Astrocyte (in vitro differentiated cells and primary cell): ENCODE results near the gene GBP4. TPM values are rescaled to one million over a fixed set of nuclear protein-coding genes. Genes with fewer than 3 reads are reported as not detected.

Experiments
- DNase-seq: peaks from one replicate; pipeline ENCODE4 v3.0.0-alpha.2; 2010; ENCODE audit warnings: low read depth
- FAIRE-seq: peaks from 2 replicates; lab custom pipeline; 2011; peaks lifted over from hg19 to GRCh38; lab: Jason Lieb, UNC
- H2AFZ ChIP-seq: 2 replicates; pipeline ENCODE4 v1.6.0; 2012; ENCODE audit warnings: low read depth, low read length, inconsistent platforms
- H3K27ac ChIP-seq: 2 replicates; pipeline ENCODE4 v1.5.1; 2011; ENCODE audit warnings: low read depth, low read length, inconsistent platforms
- H3K27me3 ChIP-seq: 2 replicates; pipeline ENCODE4 v1.6.0; 2011; ENCODE audit warnings: low read length, inconsistent platforms; ENCODE audit not compliant: insufficient read depth
- H3K36me3 ChIP-seq: 2 replicates; pipeline ENCODE4 v1.5.1; 2011; ENCODE audit warnings: low read length, inconsistent platforms; ENCODE audit not compliant: insufficient read depth
- H3K4me1 ChIP-seq: 2 replicates; pipeline ENCODE4 v1.5.1; 2011; ENCODE audit warnings: low read length, inconsistent platforms; ENCODE audit not compliant: insufficient read depth
- H3K4me2 ChIP-seq: 2 replicates; pipeline ENCODE4 v1.6.0; 2012; ENCODE audit warnings: low read length, inconsistent platforms
- H3K4me3 ChIP-seq: 2 replicates; pipeline ENCODE4 v1.5.1; 2011; ENCODE audit warnings: low read depth, mild to moderate bottlenecking, low read length, inconsistent platforms; ENCODE audit not compliant: insufficient read depth
- H3K79me2 ChIP-seq: 2 replicates; pipeline ENCODE4 v1.6.0; 2012; ENCODE audit warnings: mild to moderate bottlenecking, low read length, inconsistent platforms; ENCODE audit not compliant: insufficient read depth
- H3K9ac ChIP-seq: 2 replicates; pipeline ENCODE4 v1.6.0; 2012; ENCODE audit warnings: mild to moderate bottlenecking, low read length, inconsistent platforms
- H3K9me3 ChIP-seq: 2 replicates; pipeline ENCODE4 v1.5.1; 2012; ENCODE audit warnings: low read depth, mild to moderate bottlenecking, low read length, inconsistent platforms; ENCODE audit not compliant: insufficient read depth
- H4K20me1 ChIP-seq: 2 replicates; pipeline ENCODE4 v1.6.0; 2012; ENCODE audit warnings: low read length, inconsistent platforms; ENCODE audit not compliant: insufficient read depth
- H3K27ac Mint-ChIP-seq: one replicate; pipeline ENCODE4 v1.8.0; 2021; ENCODE audit warnings: mild to moderate bottlenecking, mixed read lengths; ENCODE audit not compliant: unreplicated experiment
- H3K27me3 Mint-ChIP-seq: one replicate; pipeline ENCODE4 v1.8.0; 2021; ENCODE audit warnings: low read depth, mixed read lengths; ENCODE audit not compliant: unreplicated experiment
- H3K36me3 Mint-ChIP-seq: one replicate; pipeline ENCODE4 v1.8.0; 2021; ENCODE audit warnings: low read depth, mixed read lengths; ENCODE audit not compliant: unreplicated experiment
- H3K4me1 Mint-ChIP-seq: one replicate; pipeline ENCODE4 v1.8.0; 2021; ENCODE audit warnings: low read depth, mixed read lengths; ENCODE audit not compliant: unreplicated experiment
- H3K4me3 Mint-ChIP-seq: one replicate; pipeline ENCODE4 v1.8.0; 2021; ENCODE audit warnings: mild to moderate bottlenecking, moderate library complexity, mixed read lengths; ENCODE audit not compliant: unreplicated experiment
- H3K9me3 Mint-ChIP-seq: one replicate; pipeline ENCODE4 v1.8.0; 2021; ENCODE audit warnings: mild to moderate bottlenecking, mixed read lengths; ENCODE audit not compliant: unreplicated experiment
- EZH2 ChIP-seq: IDR thresholded peaks from 2 replicates; pipeline ENCODE4 v1.6.1; 2012; ENCODE audit warnings: mild to moderate bottlenecking, low read length, inconsistent platforms; ENCODE audit not compliant: insufficient read depth
- total RNA-seq: library from RNA; stranded (reverse); gene quantifications from 2 replicates; pipeline ENCODE4 v1.2.1, GENCODE V29; 2021
- TF ChIP-seq, protein P1 (sequence below): IDR thresholded peaks from 2 replicates; pipeline ENCODE4 v1.5.1; 2011; ENCODE audit warnings: low read depth, mild to moderate bottlenecking, inconsistent platforms, low read length, moderate library complexity; ENCODE audit not compliant: insufficient read depth

GBP4 gene
- total RNA-seq, 1 donor from 2014 or later: 0.32 TPM

DNA sequence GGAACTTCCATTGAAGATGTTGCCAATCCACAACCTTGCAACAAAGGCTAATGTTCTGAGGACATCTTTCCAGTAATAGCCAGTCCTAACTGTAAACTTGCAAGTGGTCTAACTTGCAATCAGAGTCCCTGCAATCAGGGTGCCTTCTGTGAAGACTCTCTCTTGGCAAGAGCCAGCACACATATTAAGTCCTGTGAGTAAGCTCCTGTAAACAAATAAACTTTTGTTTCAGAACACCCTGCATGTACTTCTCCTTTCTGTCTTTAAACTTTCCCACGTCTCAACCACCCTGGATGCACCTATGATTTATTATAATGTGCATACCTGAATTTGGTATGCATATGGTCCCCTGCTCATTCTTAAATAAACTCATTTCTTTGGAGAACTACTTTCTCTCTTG is 32.0 kb downstream of the GBP4 start:
- TF ChIP-seq, protein P1, sequence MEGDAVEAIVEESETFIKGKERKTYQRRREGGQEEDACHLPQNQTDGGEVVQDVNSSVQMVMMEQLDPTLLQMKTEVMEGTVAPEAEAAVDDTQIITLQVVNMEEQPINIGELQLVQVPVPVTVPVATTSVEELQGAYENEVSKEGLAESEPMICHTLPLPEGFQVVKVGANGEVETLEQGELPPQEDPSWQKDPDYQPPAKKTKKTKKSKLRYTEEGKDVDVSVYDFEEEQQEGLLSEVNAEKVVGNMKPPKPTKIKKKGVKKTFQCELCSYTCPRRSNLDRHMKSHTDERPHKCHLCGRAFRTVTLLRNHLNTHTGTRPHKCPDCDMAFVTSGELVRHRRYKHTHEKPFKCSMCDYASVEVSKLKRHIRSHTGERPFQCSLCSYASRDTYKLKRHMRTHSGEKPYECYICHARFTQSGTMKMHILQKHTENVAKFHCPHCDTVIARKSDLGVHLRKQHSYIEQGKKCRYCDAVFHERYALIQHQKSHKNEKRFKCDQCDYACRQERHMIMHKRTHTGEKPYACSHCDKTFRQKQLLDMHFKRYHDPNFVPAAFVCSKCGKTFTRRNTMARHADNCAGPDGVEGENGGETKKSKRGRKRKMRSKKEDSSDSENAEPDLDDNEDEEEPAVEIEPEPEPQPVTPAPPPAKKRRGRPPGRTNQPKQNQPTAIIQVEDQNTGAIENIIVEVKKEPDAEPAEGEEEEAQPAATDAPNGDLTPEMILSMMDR: no peak
- no peak for TF ChIP-seq EZH2
- Mint-ChIP-seq H3K36me3 (no peaks in the 10 kb centered on the region), H3K27me3 (no peaks in the 10 kb centered on the region), H3K27ac (no peak overlapping the region), H3K9me3 (peaks cover 1% of the 10 kb centered on the region), H3K4me3 (no peak overlapping the region), H3K4me1 (no peaks in the 10 kb centered on the region)
- Histone ChIP-seq H4K20me1 (no peaks in the 10 kb centered on the region), H3K9ac (no peak overlapping the region), H3K79me2 (no peaks in the 10 kb centered on the region), H3K4me3 (no peak overlapping the region), H3K9me3 (no peaks in the 10 kb centered on the region), H3K27ac (no peak overlapping the region), H3K4me1 (no peaks in the 10 kb centered on the region), H2AFZ (no peak overlapping the region), H3K4me2 (no peak overlapping the region), H3K36me3 (no peaks in the 10 kb centered on the region), H3K27me3 (no peaks in the 10 kb centered on the region)
- FAIRE-seq: no peak
- DNase-seq: no peak

DNA sequence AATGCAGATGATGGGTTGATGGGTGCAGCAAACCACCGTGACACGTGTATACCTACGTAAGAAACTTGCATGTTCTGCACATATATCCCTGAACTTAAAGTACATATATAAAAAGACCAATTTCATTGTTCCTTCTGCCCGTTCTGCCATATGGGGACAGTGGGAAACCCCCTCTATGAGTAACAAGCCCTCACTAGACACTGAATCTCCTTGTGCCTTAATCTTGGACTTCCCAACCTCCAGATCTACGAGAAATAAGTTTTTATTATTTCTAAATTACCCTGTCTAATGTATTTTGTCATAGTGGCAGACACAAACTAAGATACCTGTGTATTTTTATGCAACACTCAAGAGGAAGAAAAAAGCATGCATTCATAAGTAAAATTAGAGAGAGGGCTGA is 32.9 kb downstream of the GBP4 start:
- no peak overlapping the region for H3K27ac Mint-ChIP-seq
- FAIRE-seq: no peak

DNA sequence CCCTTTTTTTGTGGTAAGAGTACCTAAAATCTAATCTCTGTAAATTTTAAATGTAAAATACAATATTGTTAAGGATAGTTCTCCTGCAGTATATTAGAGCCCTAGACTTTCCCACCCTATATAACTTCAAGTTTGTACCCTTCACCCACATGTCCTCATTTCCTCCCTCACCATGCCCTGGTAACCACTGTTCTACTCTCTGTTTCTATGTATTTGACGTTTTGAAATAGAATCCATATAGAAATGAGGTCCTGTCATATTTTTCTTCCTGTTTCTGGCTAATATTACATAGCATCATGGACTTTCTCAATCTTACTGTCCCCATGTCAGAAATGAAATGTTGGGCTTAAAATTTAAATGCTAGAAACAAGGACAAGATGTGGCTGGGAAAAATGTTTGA is 47.7 kb downstream of the GBP4 start:
- H4K20me1 ChIP-seq: no peaks in the 10 kb centered on the region
- no peaks in the 10 kb centered on the region for H3K4me1 ChIP-seq
- no peak overlapping the region for H3K9ac ChIP-seq
- Mint-ChIP-seq H3K4me1 (no peaks in the 10 kb centered on the region), H3K9me3 (no peaks in the 10 kb centered on the region), H3K4me3 (no peak overlapping the region), H3K36me3 (no peaks in the 10 kb centered on the region), H3K27me3 (no peaks in the 10 kb centered on the region), H3K27ac (no peak overlapping the region)
- no peak overlapping the region for H3K4me2 ChIP-seq
- H3K27me3 ChIP-seq: no peaks in the 10 kb centered on the region
- FAIRE-seq: no peak
- TF ChIP-seq EZH2: no peak
- TF ChIP-seq, protein P1: no peak
- no peaks in the 10 kb centered on the region for H3K79me2 ChIP-seq
- no peak overlapping the region for H2AFZ ChIP-seq
- no peak overlapping the region for H3K27ac ChIP-seq
- no peaks in the 10 kb centered on the region for H3K9me3 ChIP-seq
- H3K4me3 ChIP-seq: no peak overlapping the region
- DNase-seq: no peak
- H3K36me3 ChIP-seq: no peaks in the 10 kb centered on the region

More for the DNA sequence above, 32.9 kb downstream of the GBP4 start:
- no peak overlapping the region for H3K4me3 ChIP-seq
- Mint-ChIP-seq H3K4me1 (no peaks in the 10 kb centered on the region), H3K36me3 (no peaks in the 10 kb centered on the region), H3K4me3 (no peak overlapping the region), H3K27me3 (no peaks in the 10 kb centered on the region), H3K9me3 (peaks cover 3% of the 10 kb centered on the region)
- H3K4me1 ChIP-seq: no peaks in the 10 kb centered on the region
- no peaks in the 10 kb centered on the region for H3K27me3 ChIP-seq
- no peaks in the 10 kb centered on the region for H3K36me3 ChIP-seq
- no peak overlapping the region for H3K9ac ChIP-seq
- H3K9me3 ChIP-seq: no peaks in the 10 kb centered on the region
- H3K79me2 ChIP-seq: no peaks in the 10 kb centered on the region
- H3K4me2 ChIP-seq: no peak overlapping the region
- no peak for DNase-seq
- H3K27ac ChIP-seq: no peak overlapping the region
- TF ChIP-seq, protein P1: no peak
- no peak for TF ChIP-seq EZH2
- H4K20me1 ChIP-seq: no peaks in the 10 kb centered on the region
- no peak overlapping the region for H2AFZ ChIP-seq
